Loucy (cell line): Measurements from ENCODE around the gene BMI1.

ENCODE experiments used
- H2AFZ ChIP-seq: fragments of 200-600 bp; sonication (generic); 2 replicates; pipeline ENCODE4 v1.6.0; 2016; ENCODE audit warnings: antibody characterized with exemption, mild to moderate bottlenecking, low read length, moderate library complexity
- H3F3A ChIP-seq: fragments of 200-600 bp; 2 replicates; pipeline ENCODE4 v1.6.0; 2016; ENCODE audit warnings: antibody characterized with exemption, low read depth, mild to moderate bottlenecking
- H3K27me3 ChIP-seq: fragments of 200-600 bp; sonication (generic); 2 replicates; pipeline ENCODE4 v1.6.1; 2014; ENCODE audit warnings: low read length, mild to moderate bottlenecking; ENCODE audit not compliant: insufficient read depth, poor library complexity, severe bottlenecking
- H3K36me3 ChIP-seq: fragments of 200-600 bp; sonication (generic); 2 replicates; pipeline ENCODE4 v1.6.1; 2016; ENCODE audit warnings: low read length; ENCODE audit not compliant: insufficient read depth
- H3K4me1 ChIP-seq: fragments of 200-600 bp; sonication (generic); 2 replicates; pipeline ENCODE4 v1.5.1; 2014; ENCODE audit warnings: low read length, mild to moderate bottlenecking; ENCODE audit not compliant: insufficient read depth, poor library complexity, severe bottlenecking
- H3K4me2 ChIP-seq: fragments of 200-600 bp; sonication (generic); 2 replicates; pipeline ENCODE4 v1.6.0; 2014; ENCODE audit warnings: antibody characterized with exemption, low read length, low read depth, mild to moderate bottlenecking; ENCODE audit not compliant: poor library complexity, severe bottlenecking
- H3K4me3 ChIP-seq: fragments of 200-600 bp; sonication (generic); 2 replicates; pipeline ENCODE4 v1.5.1; 2014; ENCODE audit warnings: low read length, mild to moderate bottlenecking, mixed read lengths; ENCODE audit not compliant: poor library complexity, severe bottlenecking
- H3K79me2 ChIP-seq: fragments of 200-600 bp; sonication (generic); 2 replicates; pipeline ENCODE4 v1.6.1; 2014; ENCODE audit warnings: low read length; ENCODE audit not compliant: insufficient read depth
- H3K9ac ChIP-seq: fragments of 200-600 bp; sonication (generic); 2 replicates; pipeline ENCODE4 v1.6.0; 2014; ENCODE audit warnings: mild to moderate bottlenecking, low read depth, low read length, moderate library complexity; ENCODE audit not compliant: poor library complexity, severe bottlenecking
- H3K9me2 ChIP-seq: fragments of 200-600 bp; sonication (generic); replicated peaks from 2 replicates; pipeline ENCODE4 v1.6.1; 2016; ENCODE audit warnings: low read depth, low read length, mixed read lengths
- H3K9me3 ChIP-seq: fragments of 200-600 bp; sonication (generic); 2 replicates; pipeline ENCODE4 v1.6.1; 2014; ENCODE audit warnings: mild to moderate bottlenecking, antibody characterized with exemption, low read length, low read depth; ENCODE audit not compliant: insufficient read depth
- H4K20me1 ChIP-seq: fragments of 200-600 bp; sonication (generic); 2 replicates; pipeline ENCODE4 v1.6.0; 2014; ENCODE audit warnings: antibody characterized with exemption, low read length, mild to moderate bottlenecking; ENCODE audit not compliant: insufficient read depth, poor library complexity, severe bottlenecking
- EZH2phosphoT487 ChIP-seq: fragments of 200-600 bp; IDR thresholded peaks from 2 replicates; pipeline ENCODE4 v1.6.1; 2018; ENCODE audit warnings: antibody characterized with exemption, mild to moderate bottlenecking, moderate library complexity, borderline replicate concordance
- TF ChIP-seq, protein P1 (sequence below): fragments of 200-600 bp; sonication (generic); conservative IDR thresholded peaks from 2 replicates; pipeline ENCODE4 v1.5.1; 2014; ENCODE audit warnings: mild to moderate bottlenecking, antibody characterized with exemption, low read length

The BMI1 gene

GRCh38 chr10:22332116-22332692, 11.3 kb downstream of the BMI1 start:
- H3K4me1 ChIP-seq = peaks cover 25% of the 10 kb centered on the region
- H3K9me3 ChIP-seq = no peaks in the 10 kb centered on the region
- H3K27me3 ChIP-seq = no peaks in the 10 kb centered on the region
- H3K4me3 ChIP-seq = peak overlapping the region; percentile 47
- no peak overlapping the region for H2AFZ ChIP-seq
- peaks cover 73% of the 10 kb centered on the region for H3K79me2 ChIP-seq
- no peak for TF ChIP-seq EZH2phosphoT487
- TF ChIP-seq, protein P1, sequence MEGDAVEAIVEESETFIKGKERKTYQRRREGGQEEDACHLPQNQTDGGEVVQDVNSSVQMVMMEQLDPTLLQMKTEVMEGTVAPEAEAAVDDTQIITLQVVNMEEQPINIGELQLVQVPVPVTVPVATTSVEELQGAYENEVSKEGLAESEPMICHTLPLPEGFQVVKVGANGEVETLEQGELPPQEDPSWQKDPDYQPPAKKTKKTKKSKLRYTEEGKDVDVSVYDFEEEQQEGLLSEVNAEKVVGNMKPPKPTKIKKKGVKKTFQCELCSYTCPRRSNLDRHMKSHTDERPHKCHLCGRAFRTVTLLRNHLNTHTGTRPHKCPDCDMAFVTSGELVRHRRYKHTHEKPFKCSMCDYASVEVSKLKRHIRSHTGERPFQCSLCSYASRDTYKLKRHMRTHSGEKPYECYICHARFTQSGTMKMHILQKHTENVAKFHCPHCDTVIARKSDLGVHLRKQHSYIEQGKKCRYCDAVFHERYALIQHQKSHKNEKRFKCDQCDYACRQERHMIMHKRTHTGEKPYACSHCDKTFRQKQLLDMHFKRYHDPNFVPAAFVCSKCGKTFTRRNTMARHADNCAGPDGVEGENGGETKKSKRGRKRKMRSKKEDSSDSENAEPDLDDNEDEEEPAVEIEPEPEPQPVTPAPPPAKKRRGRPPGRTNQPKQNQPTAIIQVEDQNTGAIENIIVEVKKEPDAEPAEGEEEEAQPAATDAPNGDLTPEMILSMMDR = no peak
- H3F3A ChIP-seq = peaks cover 8% of the 10 kb centered on the region; the same call in 1 of the 2 replicates
- H3K36me3 ChIP-seq = peaks cover 25% of the 10 kb centered on the region
- no peaks in the 10 kb centered on the region for H3K9me2 ChIP-seq
- peak overlapping the region; percentile 62 for H3K4me2 ChIP-seq
- peaks cover 2% of the 10 kb centered on the region for H4K20me1 ChIP-seq
- peak overlapping the region; percentile 30 for H3K9ac ChIP-seq

- Histone ChIP-seq H3K9me2 (no peaks in the 10 kb centered on the region), H3F3A (peaks cover 8% of the 10 kb centered on the region; the same call in 1 of the 2 replicates), H3K4me2 (peak overlapping the region; percentile 62), H3K27me3 (no peaks in the 10 kb centered on the region), H4K20me1 (no peaks in the 10 kb centered on the region), H3K9me3 (no peaks in the 10 kb centered on the region), H3K4me3 (peak overlapping the region; percentile 47), H3K36me3 (peaks cover 14% of the 10 kb centered on the region), H3K79me2 (peaks cover 73% of the 10 kb centered on the region), H2AFZ (no peak overlapping the region), H3K9ac (peak overlapping the region; percentile 30), H3K4me1 (peaks cover 33% of the 10 kb centered on the region)
- TF ChIP-seq, protein P1 = no peak
- TF ChIP-seq EZH2phosphoT487 = no peak
Observed at GRCh38 chr10:22333167-22333974, 12.5 kb downstream of the BMI1 start.

GRCh38 chr10:22333975-22334282, 13.0 kb downstream of the BMI1 start:
- H3F3A ChIP-seq = peaks cover 8% of the 10 kb centered on the region; the same call in 1 of the 2 replicates
- H3K4me3 ChIP-seq = peak overlapping the region; percentile 47
- peaks cover 11% of the 10 kb centered on the region for H3K36me3 ChIP-seq
- TF ChIP-seq, protein P1 = no peak
- H3K9ac ChIP-seq = peak overlapping the region; percentile 30
- H4K20me1 ChIP-seq = no peaks in the 10 kb centered on the region
- peaks cover 35% of the 10 kb centered on the region for H3K4me1 ChIP-seq
- H3K4me2 ChIP-seq = peak overlapping the region; percentile 62
- no peak overlapping the region for H2AFZ ChIP-seq
- no peaks in the 10 kb centered on the region for H3K9me2 ChIP-seq
- H3K27me3 ChIP-seq = no peaks in the 10 kb centered on the region
- peaks cover 70% of the 10 kb centered on the region for H3K79me2 ChIP-seq
- H3K9me3 ChIP-seq = no peaks in the 10 kb centered on the region
